Stimulated activated CD8-positive, alpha-beta memory T cell treated with anti-CD3 and anti-CD28 coated beads, Interleukin-12 subunit alpha, Interleukin-12 subunit beta, amount 100 ng/mL, for 1 hour (primary cell): ENCODE results near the gene ZNF695.

Experiments used
- DNase-seq: peaks from one replicate; pipeline ENCODE4 v3.0.0-alpha.2; 2020; ENCODE audit warnings: low read depth

The ZNF695 gene

GRCh38 chr1:246959944-246960693 lies 47.7 kb downstream of the ZNF695 start:
- no peak for DNase-seq

- DNase-seq = no peak
These were observed 53.7 kb downstream of the ZNF695 start for GRCh38 chr1:246954126-246954525.

- DNase-seq = no peak
These were observed 56.4 kb downstream of the ZNF695 start for GRCh38 chr1:246951413-246951812.

- no peak for DNase-seq
These were observed 57.9 kb downstream of the ZNF695 start for GRCh38 chr1:246949956-246950355.

- no peak for DNase-seq
These were observed 60.6 kb downstream of the ZNF695 start for GRCh38 chr1:246947255-246947654.

GRCh38 chr1:246946366-246946765 lies 61.5 kb downstream of the ZNF695 start:
- no peak for DNase-seq
